ENCODE measurements around the gene VPS4A.

VPS4A gene

GRCh38 chr16:69366431-69366830 is 55.3 kb downstream of the VPS4A start:
- DNase-seq (ENCODE audit: low spot score), result no peak

- DNase-seq (ENCODE audit: low spot score), result no peak
Measured at GRCh38 chr16:69367980-69368379, 56.8 kb downstream of the VPS4A start.

GRCh38 chr16:69368866-69369265 is 57.7 kb downstream of the VPS4A start:
- no peak for DNase-seq (ENCODE audit: low spot score)

- DNase-seq (ENCODE audit: low spot score), result no peak
Measured at GRCh38 chr16:69371564-69371963, 60.4 kb downstream of the VPS4A start.

- no peak for DNase-seq (ENCODE audit: low spot score)
Measured at GRCh38 chr16:69373019-69373418, 61.9 kb downstream of the VPS4A start.

Data from CD4-positive, alpha-beta T cell treated with Interleukin-2 at 100 ng/mL for 4 hours (primary cell).